Activated CD8-positive, alpha-beta memory T cell treated with anti-CD3 and anti-CD28 coated beads, Interleukin-2, amount 50 U/mL, for 48 hours (primary cell): ENCODE results near the gene UBA7.
"Not testable (repeated sequence)": the region's sequence is repeated elsewhere in the genome, so short reads cannot be mapped to it uniquely, and the experiment has no call there.

Source experiments
- DNase-seq: peaks from one replicate; pipeline ENCODE4 v3.0.0-alpha.2; 2020

Gene UBA7

GRCh38 chr3:49804141-49805041 lies 9.4 kb downstream of the UBA7 start:
- no peak for DNase-seq

GRCh38 chr3:49803465-49804140 lies 10.2 kb downstream of the UBA7 start:
- peak; percentile 74 for DNase-seq

GRCh38 chr3:49802719-49803464 lies 10.9 kb downstream of the UBA7 start, which contains the start of gene INKA1:
TSS of gene INKA1 (plus strand) at chr3:49803261. CDS start at chr3:49803393, 132 bp downstream.
- DNase-seq: peak; percentile 93

- DNase-seq: no peak
These were observed 12.6 kb downstream of the UBA7 start for GRCh38 chr3:49801160-49801559.

GRCh38 chr3:49799761-49800160 lies 14.0 kb downstream of the UBA7 start, which contains the start of gene CDHR4:
TSS of gene CDHR4 (minus strand) at chr3:49799873. CDS start at chr3:49799812, 61 bp downstream.
- no peak for DNase-seq

GRCh38 chr3:49799105-49799504 lies 14.6 kb downstream of the UBA7 start:
- no peak for DNase-seq

- DNase-seq: no peak
These were observed 18.5 kb downstream of the UBA7 start for GRCh38 chr3:49794926-49795905.

- DNase-seq: no peak
These were observed 19.3 kb downstream of the UBA7 start for GRCh38 chr3:49794431-49794830.

- DNase-seq: no peak
These were observed 20.2 kb downstream of the UBA7 start for GRCh38 chr3:49793486-49794085.

GRCh38 chr3:49792371-49793150 lies 21.2 kb downstream of the UBA7 start:
- DNase-seq: no peak

- DNase-seq: no peak
These were observed 22.2 kb downstream of the UBA7 start for GRCh38 chr3:49791571-49791970.

- no peak for DNase-seq
These were observed 22.9 kb downstream of the UBA7 start for GRCh38 chr3:49790626-49791411.

- no peak for DNase-seq
These were observed 25.7 kb downstream of the UBA7 start for GRCh38 chr3:49788056-49788455.

- no peak for DNase-seq
These were observed 26.2 kb downstream of the UBA7 start for GRCh38 chr3:49787536-49787935.

GRCh38 chr3:49787182-49787464 lies 26.6 kb downstream of the UBA7 start:
- DNase-seq: no peak

- DNase-seq: peak; percentile 98
These were observed 27.2 kb downstream of the UBA7 start, which contains the start of gene IP6K1 for GRCh38 chr3:49786357-49787181. TSS of gene IP6K1 (minus strand) at chr3:49786542. CDS start at chr3:49748040, 38,502 bp downstream.

- no peak for DNase-seq
These were observed 28.0 kb downstream of the UBA7 start for GRCh38 chr3:49785565-49786356.

GRCh38 chr3:49782277-49782676 lies 31.5 kb downstream of the UBA7 start:
- not testable (repeated sequence) for DNase-seq
